ENCODE measurements around the gene JMJD6. TPM values are rescaled to one million over a fixed set of nuclear protein-coding genes. Genes with fewer than 3 reads are reported as not detected.

The JMJD6 gene
- polyA plus RNA-seq, 1 donor: 23.6 TPM

- DNase-seq: no peak
These were observed 28.5 kb downstream of the JMJD6 start for GRCh38 chr17:76697702-76698465.

- DNase-seq: no peak
These were observed 29.4 kb downstream of the JMJD6 start for GRCh38 chr17:76696763-76697701.

GRCh38 chr17:76695059-76695831 is 31.2 kb downstream of the JMJD6 start:
- no peak for DNase-seq

DNA sequence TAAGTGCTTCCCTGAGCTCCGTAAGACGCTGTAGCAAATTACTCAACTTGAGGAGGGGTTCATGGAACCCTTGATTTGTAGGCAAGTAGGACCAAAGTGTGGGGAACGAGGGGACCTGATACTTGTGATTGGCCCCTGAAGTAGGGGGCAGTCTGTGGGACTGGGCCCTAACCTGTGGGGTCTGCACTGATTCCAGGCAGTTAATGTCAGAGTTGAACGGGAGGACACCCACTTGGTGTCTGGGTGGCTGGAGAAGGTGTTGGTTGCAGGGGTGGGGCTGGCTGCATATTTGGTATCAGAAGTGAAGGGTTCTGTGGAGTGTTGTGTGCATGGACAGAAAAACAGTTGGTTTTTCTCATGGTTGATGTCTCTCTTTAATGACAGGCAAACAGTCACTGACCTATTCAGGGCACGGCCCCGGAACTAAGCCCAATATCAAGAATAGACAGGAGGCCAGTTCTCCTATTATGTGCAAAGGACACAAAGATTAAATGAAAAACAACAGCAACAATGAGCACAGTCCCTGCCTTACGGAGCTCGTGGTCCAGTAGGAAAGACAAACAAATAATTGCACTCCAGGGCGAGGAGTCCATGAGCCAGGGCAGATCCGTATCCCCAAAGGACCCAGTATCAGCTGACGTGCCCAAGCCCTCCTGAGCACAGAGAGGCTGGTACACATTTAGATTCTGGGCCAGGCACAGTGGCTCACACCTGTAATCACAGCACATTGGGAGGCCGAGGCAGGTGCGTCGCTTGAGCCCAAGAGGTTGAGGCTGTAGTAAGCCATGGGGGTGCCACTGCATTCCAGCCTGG is 34.8 kb downstream of the JMJD6 start:
- DNase-seq: no peak

DNA sequence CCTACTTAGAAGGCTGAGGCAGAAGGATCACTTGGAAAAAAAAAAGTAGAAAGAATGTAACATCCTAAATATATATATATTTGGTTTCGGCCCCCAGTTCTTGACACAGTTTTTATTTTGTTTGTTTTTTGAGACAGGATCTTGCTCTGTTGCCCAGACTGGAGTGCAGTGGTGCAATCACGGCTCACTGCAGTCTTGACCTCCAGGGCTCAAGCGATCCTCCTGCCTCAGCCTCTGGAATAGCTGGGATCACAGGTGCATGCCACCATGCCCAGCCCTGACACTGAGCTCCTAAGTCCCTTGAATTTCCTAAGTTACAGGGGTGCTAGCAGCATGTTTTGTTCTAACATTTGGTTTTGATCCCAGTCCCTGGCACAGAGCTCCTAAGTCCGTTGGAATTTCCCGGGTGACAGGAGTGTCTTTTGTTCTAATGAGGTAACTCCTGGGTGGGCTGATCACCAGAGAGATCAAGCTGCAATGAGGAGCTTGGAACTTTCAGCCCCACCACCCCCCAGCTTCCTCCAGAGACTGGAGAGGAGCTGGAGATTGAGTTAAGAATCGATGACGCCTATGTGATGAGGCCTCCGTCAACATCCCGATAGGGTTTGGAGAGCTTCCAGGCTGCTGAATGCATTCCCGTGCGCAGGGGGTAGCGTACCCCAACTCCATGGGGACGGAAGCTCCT is 35.7 kb downstream of the JMJD6 start:
- DNase-seq: no peak

DNA sequence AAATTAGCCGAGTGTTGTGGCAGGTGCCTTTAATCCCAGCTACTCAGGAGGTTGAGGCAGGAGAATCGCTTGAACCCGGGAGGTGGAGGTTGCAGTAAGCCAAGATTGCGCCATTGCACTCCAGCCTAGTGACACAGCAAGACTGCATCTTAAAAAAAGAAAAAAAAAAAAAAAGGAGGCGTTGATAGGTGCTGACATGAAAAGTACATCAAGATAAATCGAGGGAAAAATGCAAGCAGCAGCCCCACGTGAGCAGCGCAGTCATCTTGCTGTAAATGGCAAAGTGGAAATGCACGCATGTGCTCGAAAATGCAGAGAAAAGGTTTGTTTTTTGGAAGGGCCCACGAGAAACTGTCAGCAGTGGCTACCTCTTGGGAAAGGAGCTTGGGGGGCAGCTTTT is 36.5 kb downstream of the JMJD6 start:
- DNase-seq: no peak

GRCh38 chr17:76688165-76688622 is 38.2 kb downstream of the JMJD6 start:
- no peak for DNase-seq

GRCh38 chr17:76687298-76688164 is 38.9 kb downstream of the JMJD6 start:
- DNase-seq: peak; percentile 66

DNA sequence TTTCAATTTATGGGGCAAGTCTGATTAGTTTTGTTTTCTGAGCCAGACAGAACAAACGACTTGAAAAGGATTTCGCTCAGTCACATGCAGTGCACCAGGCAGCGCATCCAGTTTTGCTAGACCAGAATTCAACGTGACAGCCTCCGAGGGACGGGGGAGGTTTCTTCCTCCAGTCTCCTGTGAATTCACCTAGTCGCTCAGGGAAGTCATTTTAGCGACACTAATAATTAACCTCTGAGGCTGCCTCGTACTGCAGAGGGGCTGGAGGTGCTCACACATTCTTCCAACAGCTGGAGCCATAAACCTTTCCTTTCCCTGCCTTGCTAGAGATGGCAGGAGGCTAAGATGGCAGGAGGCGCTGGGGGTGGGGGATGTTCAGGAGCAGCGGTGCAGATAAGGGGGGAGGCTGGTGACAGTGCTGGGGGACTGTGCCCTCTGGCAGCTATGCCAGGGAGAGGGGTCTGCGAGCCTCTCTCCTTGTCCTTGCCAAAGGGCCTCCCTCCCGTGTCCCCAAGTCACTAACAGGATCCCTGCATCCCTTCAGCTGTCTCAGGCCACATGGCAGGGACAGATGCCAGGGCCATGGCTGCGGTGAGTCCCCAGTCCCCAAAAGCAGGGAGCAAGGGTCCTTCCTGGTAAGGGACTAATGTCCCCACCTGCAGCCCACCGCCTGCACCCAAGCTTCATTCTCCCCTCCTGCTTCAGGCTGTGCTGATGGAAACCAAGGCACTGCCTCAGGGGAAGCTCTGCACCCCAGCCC is 39.7 kb downstream of the JMJD6 start:
- DNase-seq: no peak

GRCh38 chr17:76685846-76686245 is 40.6 kb downstream of the JMJD6 start:
- DNase-seq: no peak

- no peak for DNase-seq
These were observed 41.0 kb downstream of the JMJD6 start for GRCh38 chr17:76685366-76685765.

- DNase-seq: no peak
These were observed 41.6 kb downstream of the JMJD6 start for GRCh38 chr17:76684756-76685155.

GRCh38 chr17:76683921-76684745 is 42.3 kb downstream of the JMJD6 start:
- no peak for DNase-seq

- no peak for DNase-seq
These were observed 43.2 kb downstream of the JMJD6 start for GRCh38 chr17:76683011-76683755.

- no peak for DNase-seq
These were observed 44.1 kb downstream of the JMJD6 start for GRCh38 chr17:76682296-76682695.

DNA sequence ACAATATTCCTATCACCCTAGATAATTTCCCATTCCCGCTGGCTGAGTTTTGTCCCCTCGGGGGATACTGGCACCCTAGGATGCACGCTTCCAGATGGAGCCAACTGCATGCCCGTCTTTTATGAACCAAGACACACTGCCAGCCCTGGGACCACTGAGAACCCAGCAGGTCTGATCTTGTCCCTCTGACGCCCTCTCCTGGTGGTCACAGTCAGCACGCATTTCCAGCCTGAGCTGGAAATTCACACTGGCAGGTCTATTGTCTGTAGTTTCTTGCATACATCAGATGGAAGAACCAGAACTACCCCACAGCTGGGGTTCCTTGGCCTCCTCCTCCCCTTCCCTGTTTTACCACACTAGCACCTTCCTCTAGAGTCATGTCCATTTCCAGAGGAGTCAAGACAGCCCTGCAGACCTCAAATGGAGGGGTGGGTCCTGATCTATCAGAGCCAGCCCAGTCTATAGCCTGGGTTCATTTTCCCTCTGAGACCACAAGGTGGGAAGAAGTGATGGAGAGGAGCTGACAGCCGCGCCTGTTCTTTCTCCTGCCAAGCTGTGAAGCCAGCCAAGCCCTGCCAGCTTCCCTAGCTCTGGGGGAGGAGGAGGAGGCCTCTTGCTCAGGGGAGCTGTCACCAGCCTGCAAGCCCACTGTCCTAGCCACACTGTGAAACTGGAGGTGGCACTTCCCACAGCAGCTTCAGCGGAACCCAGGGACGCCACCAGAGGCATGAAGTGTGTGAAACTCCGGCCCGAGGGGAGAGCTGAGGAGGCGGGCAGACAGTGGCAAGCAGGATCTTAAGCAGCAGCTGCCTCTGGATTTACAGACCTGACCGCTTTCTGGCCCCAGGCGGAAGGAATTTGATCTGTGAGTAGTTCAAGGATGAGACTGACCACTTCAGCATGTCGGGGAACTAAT is 44.9 kb downstream of the JMJD6 start:
- no peak for DNase-seq

DNA sequence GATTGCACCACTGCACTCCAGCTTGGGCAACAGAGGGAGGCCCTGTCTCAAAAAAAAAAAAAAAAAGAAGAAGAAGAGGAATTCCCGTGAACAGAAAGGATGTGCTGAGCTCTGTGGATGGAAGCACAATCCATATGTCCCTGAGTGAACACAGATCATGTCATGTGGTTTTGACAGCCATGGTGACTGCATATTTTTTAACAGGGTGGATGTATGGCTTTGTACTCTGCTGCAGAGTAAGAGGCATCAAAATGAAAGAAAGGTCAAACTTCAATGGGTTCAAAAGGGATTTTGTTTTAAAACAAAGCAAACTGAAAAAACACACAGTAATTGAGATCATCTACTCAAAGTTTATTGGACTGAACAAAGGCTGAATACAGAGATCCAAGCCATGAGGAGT is 47.2 kb downstream of the JMJD6 start:
- no peak for DNase-seq

Measured in hindlimb muscle (tissue), 1 donor.